Colonic mucosa (tissue), 4 donors: Measurements from ENCODE around the gene DUOX2. TPM values are rescaled to one million over a fixed set of nuclear protein-coding genes. Genes with fewer than 3 reads are reported as not detected.

Experiments
- DNase-seq: peaks from one replicate; pipeline ENCODE4 v3.0.0-alpha.2; 2020
- H3K27ac ChIP-seq: fragments of 200-600 bp; one replicate; pipeline ENCODE4 v1.8.0; 2021
- H3K27me3 ChIP-seq: fragments of 200-600 bp; one replicate; pipeline ENCODE4 v1.8.0; 2021
- H3K36me3 ChIP-seq: fragments of 200-600 bp; one replicate; pipeline ENCODE4 v1.8.0; 2021
- H3K4me1 ChIP-seq: fragments of 200-600 bp; one replicate; pipeline ENCODE4 v1.8.0; 2021; ENCODE audit warnings: mild to moderate bottlenecking
- H3K4me3 ChIP-seq: fragments of 200-600 bp; one replicate; pipeline ENCODE4 v1.8.0; 2021
- H3K9ac ChIP-seq, 2 donors: one replicate each; pipeline ENCODE4 v1.7.0; 2013; ENCODE audit warnings: control low read depth in 2 of 2, low read depth in 2 of 2, low read length in 2 of 2
- H3K9me3 ChIP-seq: fragments of 200-600 bp; one replicate; pipeline ENCODE4 v1.8.0; 2021
- CTCF ChIP-seq: fragments of 200-600 bp; IDR thresholded peaks from one replicate; pipeline ENCODE4 v1.8.0; 2022; ENCODE audit warnings: antibody characterized with exemption, mild to moderate bottlenecking
- intact Hi-C: fragments of 100-400 bp; cut with DNase I; formaldehyde crosslinking; loops from one replicate; pipeline ENCODE4 v1.14.1; 2022
- total RNA-seq, 2 donors: library from RNA; stranded (reverse); fragmentation: NEBNext Ultra II Directional in 1 of 2; extraction: Animal tissue kit (Norgen Biotek cat#: 25700) in 1 of 2; gene quantifications; one replicate each; pipeline ENCODE4 v1.2.1, GENCODE V29; 2021
- donor health status: healthy.
- donor health status: DM: no; HTN: no; CAD: no.
- donor health status: DM: no; HTN: no; CAD: no.

Gene DUOX2
- total RNA-seq, 2 donors from 2014 or later = 40.0 to 111 TPM

- Histone ChIP-seq H3K4me3 (no peak overlapping the region), H3K4me1 (no peaks in the 10 kb centered on the region), H3K9me3 (no peaks in the 10 kb centered on the region), H3K9ac (no peak overlapping the region), H3K36me3 (no peaks in the 10 kb centered on the region), H3K27me3 (no peaks in the 10 kb centered on the region), H3K27ac (no peak overlapping the region)
- no peak for TF ChIP-seq CTCF
- intact Hi-C loops = no loop called here
- no peak for DNase-seq
Measured at GRCh38 chr15:45143946-45144345, 30.0 kb upstream of the DUOX2 start.

- intact Hi-C loops = no loop called here
- no peak for DNase-seq
- Histone ChIP-seq H3K4me1 (no peaks in the 10 kb centered on the region), H3K36me3 (no peaks in the 10 kb centered on the region), H3K4me3 (no peak overlapping the region), H3K27me3 (no peaks in the 10 kb centered on the region), H3K9me3 (no peaks in the 10 kb centered on the region), H3K27ac (no peak overlapping the region), H3K9ac (no peak overlapping the region)
- TF ChIP-seq CTCF = no peak
Measured at GRCh38 chr15:45143056-45143455, 29.1 kb upstream of the DUOX2 start.

- no peaks in the 10 kb centered on the region for H3K27me3 ChIP-seq
- H3K27ac ChIP-seq = no peak overlapping the region
- intact Hi-C loops = no loop called here
- no peak for TF ChIP-seq CTCF
- H3K9me3 ChIP-seq = no peaks in the 10 kb centered on the region
- H3K9ac ChIP-seq = no peak overlapping the region
- no peaks in the 10 kb centered on the region for H3K4me1 ChIP-seq
- no peak for DNase-seq
- H3K4me3 ChIP-seq = no peak overlapping the region
- H3K36me3 ChIP-seq = no peaks in the 10 kb centered on the region
Measured at GRCh38 chr15:45141386-45141785, 27.4 kb upstream of the DUOX2 start.

- Histone ChIP-seq H3K4me3 (no peak overlapping the region), H3K27me3 (no peaks in the 10 kb centered on the region), H3K9me3 (no peaks in the 10 kb centered on the region), H3K9ac (no peak overlapping the region), H3K36me3 (no peaks in the 10 kb centered on the region), H3K4me1 (no peaks in the 10 kb centered on the region), H3K27ac (no peak overlapping the region)
- TF ChIP-seq CTCF = no peak
- intact Hi-C loops = no loop called here
- no peak for DNase-seq
Measured at GRCh38 chr15:45140557-45141250, 26.7 kb upstream of the DUOX2 start.

GRCh38 chr15:45139770-45140169, 25.8 kb upstream of the DUOX2 start:
- H3K27me3 ChIP-seq = no peaks in the 10 kb centered on the region
- no peak overlapping the region for H3K27ac ChIP-seq
- no peaks in the 10 kb centered on the region for H3K9me3 ChIP-seq
- H3K36me3 ChIP-seq = no peaks in the 10 kb centered on the region
- intact Hi-C loops = no loop called here
- TF ChIP-seq CTCF = no peak
- no peak overlapping the region for H3K4me3 ChIP-seq
- no peak for DNase-seq
- no peak overlapping the region for H3K9ac ChIP-seq
- H3K4me1 ChIP-seq = peaks cover 5% of the 10 kb centered on the region
